GM18861 (cell line): Measurements from ENCODE around the gene LACTBL1.
"Not testable (repeated sequence)": the region's sequence is repeated elsewhere in the genome, so short reads cannot be mapped to it uniquely, and the experiment has no call there.

Experiments
- ATAC-seq: cut with Tn5 transposase; IDR thresholded peaks from one replicate; pipeline ENCODE4 v1.9.1; 2021; ENCODE audit not compliant: unreplicated experiment

Gene LACTBL1

GRCh38 chr1:22945171-22945570, 27.5 kb downstream of the LACTBL1 start:
- ATAC-seq = not testable (repeated sequence)

- ATAC-seq = no peak
Measured at GRCh38 chr1:22944346-22945055, 28.2 kb downstream of the LACTBL1 start.

- no peak for ATAC-seq
Measured at GRCh38 chr1:22941257-22941656, 31.4 kb downstream of the LACTBL1 start.

GRCh38 chr1:22936681-22937080, 36.0 kb downstream of the LACTBL1 start:
- ATAC-seq = no peak

DNA sequence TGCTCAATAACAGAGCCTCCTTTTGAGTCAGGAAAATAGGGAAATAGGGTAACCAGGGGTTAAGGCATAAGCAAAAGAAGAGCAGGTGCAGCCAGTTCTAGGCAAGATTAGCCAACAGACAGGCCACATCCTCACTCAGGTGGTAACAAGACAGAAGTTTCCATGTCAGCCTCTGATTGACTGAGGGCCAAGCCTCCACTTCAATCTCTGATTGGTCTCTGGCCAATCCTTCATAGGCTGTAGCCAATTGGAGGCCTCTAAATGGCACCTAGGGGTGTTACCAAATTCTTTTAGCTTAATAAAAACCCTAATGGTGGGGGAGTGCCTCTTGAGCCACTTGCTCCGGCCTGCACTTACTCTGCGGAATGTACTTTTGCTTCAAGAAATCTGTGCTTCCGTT, 37.2 kb downstream of the LACTBL1 start:
- ATAC-seq = no peak

GRCh38 chr1:22932803-22933470, 39.7 kb downstream of the LACTBL1 start:
- ATAC-seq = no peak

DNA sequence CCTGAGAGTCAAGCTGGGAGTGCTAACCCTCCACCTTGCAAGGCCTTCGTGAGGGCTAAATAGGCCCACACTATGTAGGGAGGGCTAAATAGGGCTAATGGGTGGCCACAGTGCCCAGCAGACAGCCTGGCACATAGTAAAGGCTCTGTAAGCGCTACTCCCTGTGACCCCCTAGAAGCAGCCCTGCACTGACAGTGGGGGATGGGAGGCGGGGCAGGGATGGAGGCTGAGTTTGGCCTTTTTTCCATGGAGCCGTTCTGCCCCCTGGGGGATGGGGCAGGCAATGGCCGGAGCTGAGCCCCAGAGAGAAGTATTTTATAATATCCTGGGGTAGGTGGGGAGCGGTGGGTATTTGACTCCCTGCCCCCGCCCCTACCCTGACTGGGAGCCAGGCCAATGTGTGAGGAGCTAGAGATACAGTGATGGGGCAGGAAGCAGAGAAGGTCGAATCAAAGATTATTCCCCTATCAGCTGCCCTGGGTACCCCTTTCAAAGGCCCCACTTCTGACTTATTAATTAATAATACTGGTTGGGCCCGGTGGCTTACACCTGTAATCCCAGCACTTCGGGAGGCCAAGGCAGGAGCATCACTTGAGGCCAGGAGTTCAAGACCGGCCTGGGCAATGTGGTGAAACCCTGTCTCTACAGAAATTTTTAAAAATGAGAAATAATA, 42.3 kb downstream of the LACTBL1 start:
- ATAC-seq = no peak

GRCh38 chr1:22925111-22925510, 47.6 kb downstream of the LACTBL1 start:
- no peak for ATAC-seq

GRCh38 chr1:22922640-22923039, 50.0 kb downstream of the LACTBL1 start:
- no peak for ATAC-seq

DNA sequence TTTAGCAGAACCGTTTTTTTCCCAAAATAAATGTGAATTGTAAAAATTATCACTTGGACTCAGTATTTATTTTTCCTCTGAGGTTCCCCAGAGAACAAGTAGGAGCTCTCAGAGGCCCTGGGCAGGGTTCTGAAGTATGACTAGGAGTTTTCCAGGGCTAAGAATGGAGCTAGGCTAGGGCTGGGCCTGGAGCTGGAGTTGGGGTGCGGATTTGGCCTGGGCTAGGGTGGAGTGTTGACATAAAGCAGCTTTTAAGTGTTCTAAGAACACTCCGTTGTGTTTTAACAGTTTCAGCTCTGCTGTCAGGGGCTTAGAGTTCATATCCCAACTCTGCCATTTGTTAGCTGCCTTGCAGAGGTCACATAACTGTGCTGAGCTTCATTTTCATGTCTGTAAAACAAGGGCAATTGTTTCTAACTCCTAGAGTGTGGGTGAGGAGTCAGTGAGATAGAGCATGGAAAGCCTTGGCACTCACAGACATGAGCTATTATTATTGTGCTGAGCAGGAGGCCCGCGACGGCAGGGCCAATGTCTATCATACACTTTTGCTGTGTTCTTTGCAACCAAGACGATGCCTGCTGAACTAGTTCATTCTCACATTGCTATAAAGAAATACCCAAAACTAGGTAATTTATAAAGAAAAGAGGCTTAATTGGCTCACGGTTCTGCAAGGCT, 51.1 kb downstream of the LACTBL1 start:
- ATAC-seq = no peak

- no peak for ATAC-seq
Measured at GRCh38 chr1:22920734-22921451, 51.8 kb downstream of the LACTBL1 start.

DNA sequence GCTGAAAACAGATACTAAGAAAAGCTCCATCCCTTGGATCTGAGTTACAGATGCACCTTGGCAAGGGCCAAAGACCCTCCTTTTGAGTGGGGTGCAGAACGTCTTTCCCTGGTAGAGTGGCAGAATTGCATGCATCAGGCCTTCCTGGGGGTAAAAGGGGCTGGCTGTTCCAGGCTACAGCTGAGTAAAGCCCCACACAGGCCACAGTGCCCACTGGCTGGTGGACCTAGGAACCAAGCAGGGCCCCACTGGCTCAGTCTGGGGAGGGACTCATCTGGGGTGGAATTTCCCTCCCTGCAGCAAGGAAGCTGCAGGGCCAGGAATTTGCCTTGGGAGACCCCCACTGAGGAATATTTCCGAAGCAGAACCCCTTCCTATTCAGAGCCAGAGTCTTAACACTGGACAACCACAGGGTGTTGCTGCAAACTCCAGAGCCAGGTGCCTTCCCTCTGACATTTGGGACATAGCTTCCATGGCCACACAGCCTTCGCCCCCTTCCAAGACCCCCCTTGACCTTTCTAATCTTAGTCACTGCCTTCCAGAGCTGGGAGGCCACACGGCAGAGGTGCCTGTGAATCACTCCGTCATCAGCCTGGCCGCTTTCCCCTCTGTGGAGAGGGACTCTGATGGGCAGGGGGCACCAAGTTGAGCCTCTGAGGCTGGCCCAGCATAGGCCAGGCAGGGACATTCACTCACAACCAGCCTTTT, 52.5 kb downstream of the LACTBL1 start:
- ATAC-seq = no peak

DNA sequence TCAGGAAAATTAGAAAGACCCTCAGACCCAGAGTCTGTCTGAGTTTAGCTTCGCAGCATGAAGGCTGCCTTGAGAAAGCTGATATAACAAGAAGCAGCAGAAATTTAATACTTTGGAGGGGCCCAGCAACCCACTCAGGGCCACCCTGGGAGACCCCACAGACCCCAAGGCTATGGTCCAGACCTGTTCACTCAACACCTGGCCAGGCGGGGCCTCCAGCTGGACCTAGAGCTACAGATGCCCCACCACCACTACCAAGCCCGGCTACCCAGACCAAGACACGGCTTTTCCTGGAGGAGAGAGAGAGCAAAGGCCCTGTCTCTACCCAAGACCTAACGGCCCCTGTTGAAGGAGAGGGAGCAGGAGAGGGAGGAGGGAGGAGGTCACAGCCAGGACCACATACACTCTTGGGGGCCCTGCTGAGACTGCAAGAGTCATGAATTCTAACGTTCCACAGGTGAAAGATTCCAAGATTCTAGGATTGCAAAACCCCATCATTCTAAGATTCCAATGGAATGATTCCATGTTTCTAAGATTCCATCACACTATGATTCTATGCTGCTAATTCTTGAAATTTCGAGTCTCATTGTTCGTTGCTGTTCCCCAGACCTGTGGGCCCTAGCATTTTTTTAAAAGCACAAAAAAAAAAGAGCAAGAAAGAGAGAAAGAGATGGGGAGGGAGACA, 53.2 kb downstream of the LACTBL1 start:
- no peak for ATAC-seq

DNA sequence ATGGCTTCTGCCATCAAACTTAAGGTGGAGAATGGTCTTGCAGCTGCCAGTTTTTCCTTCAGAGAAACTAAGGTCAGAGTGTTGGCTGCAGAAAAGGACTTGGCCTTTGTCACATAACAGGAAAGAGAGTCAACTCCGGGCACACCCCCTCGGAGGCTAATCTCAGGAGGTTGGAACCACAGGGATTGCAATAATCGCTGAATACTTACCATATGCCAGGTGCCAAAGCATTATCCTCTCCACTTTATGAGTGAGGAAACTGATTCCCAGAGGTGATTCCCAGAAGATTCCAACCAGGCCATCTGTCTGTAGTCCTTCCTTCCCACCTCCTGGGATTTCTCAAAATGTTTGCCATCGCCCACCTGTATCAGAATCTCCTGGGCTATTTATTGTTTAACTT, 54.0 kb downstream of the LACTBL1 start:
- ATAC-seq = no peak

DNA sequence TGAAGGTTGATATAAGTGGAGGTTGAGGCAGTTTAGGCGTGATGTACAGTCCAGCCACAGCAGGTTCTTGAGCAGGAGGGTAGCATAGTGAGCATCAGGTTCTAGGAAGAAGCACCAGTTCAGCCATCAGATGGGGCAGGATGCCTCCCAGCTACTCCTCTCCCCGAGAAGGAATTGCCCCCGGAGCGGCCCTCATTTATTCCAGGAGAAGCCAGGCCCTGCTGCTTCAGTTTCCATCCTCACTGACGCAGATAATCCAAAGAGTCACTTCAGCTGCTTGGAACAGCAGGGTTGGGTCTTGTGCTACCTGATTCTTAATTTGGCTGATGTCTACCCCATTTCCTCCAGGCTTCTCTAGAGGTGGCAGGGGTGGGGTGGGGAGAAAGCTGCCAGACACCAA, 54.7 kb downstream of the LACTBL1 start:
- no peak for ATAC-seq

- no peak for ATAC-seq
Measured at GRCh38 chr1:22916471-22916820, 56.2 kb downstream of the LACTBL1 start.

DNA sequence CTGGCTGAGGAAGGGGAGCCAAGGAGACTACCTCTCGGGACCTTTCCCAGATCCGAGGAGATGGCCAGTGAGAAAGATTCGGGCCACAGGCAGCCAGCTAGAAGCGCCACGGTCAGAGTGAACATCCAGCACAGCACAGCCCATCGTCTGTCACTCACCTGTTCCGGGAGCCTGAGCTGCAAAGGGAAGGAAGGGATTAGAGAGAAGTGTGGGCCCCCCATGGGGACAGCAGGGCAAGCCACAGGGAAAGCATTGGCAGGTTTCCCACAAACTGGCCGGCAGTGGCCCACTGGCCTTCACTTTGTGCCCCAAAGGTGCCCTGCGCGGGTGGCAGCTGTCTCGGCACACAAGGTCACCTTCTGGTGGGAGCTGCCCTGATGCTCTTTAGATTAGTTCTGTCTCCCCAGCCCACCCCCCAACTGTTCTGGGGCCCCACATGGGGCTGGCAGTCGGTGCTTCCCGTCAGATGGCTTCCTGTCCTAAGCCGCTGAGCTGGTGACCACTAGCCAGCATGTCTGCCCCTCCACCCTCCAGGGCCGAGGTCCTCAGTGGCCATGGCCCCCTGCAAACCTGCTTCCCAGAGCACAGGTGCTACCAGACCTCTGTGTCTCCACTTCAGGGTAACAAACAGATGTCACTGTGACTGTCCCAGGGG, 56.7 kb downstream of the LACTBL1 start:
- no peak for ATAC-seq

DNA sequence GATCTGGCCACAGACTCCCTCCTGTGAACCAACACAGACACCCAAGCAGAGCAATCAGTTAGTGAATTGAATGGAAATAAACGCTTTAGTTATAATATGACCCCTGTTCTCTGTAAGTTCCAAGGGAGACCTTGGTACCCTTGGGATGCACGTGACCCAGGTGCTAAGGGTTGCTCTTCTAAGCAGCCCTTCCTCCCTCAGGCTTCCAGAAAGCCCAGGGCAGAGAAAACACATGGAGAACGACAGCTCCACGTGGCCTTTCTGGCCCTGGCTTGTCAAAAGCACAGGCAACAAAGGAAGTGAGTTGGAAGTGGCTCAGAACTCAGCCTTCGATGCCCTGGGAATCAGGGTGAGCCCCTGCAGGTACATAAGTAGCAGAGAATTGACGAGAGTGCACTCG, 57.4 kb downstream of the LACTBL1 start:
- ATAC-seq = no peak

GRCh38 chr1:22914633-22915217, 57.9 kb downstream of the LACTBL1 start:
- no peak for ATAC-seq
